Erythroblast (primary cell): ENCODE measurements around the gene CDKAL1.

Experiments used
- GATA1 ChIP-seq: IDR thresholded peaks from 2 replicates; pipeline ENCODE4 v1.6.1; 2011; ENCODE audit warnings: low read depth, mild to moderate bottlenecking, control low read depth, low read length, moderate library complexity
- POLR2A ChIP-seq: IDR thresholded peaks from 2 replicates; pipeline ENCODE4 v1.6.1; 2011; ENCODE audit warnings: mild to moderate bottlenecking, low read length

DNA sequence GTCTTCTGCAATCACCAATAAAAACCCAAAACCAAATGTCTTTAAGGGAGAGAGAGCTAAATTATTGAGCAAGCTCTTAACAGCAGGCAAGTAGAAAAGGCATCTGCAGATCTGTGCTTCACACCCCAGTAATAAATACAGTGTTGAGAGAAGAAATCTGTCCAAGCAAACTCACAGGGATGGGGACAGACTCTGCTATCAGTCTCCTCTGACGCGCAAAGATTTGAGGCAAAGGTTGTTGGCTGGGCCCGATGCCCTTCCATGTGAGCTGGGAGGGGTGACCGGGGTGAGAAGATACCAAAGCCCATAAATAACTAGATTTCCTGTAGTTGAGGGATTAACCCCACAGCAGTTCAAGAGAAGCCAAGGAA lies 744.1 kb downstream of the CDKAL1 start:
- TF ChIP-seq POLR2A = no peak
- TF ChIP-seq GATA1 = no peak
